ENCODE results near the gene LSR.

The LSR gene

DNA sequence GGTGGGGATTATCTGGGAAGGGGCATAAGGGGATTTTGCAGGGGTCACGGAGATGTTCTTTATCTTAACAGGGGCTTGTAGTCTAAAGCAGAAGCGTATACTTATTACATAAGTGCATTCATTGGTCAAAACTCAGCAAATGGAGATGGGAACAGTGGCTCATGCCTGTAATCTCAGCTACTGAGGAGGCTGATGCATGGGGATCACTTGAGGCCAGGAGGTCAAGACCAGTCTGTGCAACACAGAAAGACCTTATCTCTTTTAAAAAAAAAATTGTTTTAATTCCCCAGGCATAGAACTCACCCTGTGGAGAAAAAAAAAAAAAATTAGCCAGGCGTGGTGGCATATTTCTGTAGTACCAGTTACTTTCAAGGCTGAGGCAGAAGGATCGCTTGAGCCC, 39.2 kb upstream of the LSR start:
- TF ChIP-seq PRDM1 (tag by site-specific recombination; IDR thresholded peaks at IDR 0.05) (no peak), ZNF548 (tag by site-specific recombination; IDR thresholded peaks at IDR 0.05) (no peak), ZNF302 (tag by site-specific recombination; IDR thresholded peaks at IDR 0.05; ENCODE audit: low read depth) (no peak), ZNF561 (tag by site-specific recombination; IDR thresholded peaks at IDR 0.05; ENCODE audit: borderline replicate concordance) (no peak), ZFHX2 (tag by site-specific recombination; conservative IDR thresholded peaks at IDR 0.05) (no peak), ZNF311 (tag by site-specific recombination; IDR thresholded peaks at IDR 0.05; ENCODE audit: borderline replicate concordance) (no peak), ZNF843 (tag by site-specific recombination; IDR thresholded peaks at IDR 0.05) (no peak), ZNF830 (tag by site-specific recombination; IDR thresholded peaks at IDR 0.05; ENCODE audit: low read depth) (no peak), ZNF366 (tag by site-specific recombination; conservative IDR thresholded peaks at IDR 0.05) (no peak), ZNF654 (tag by site-specific recombination; IDR thresholded peaks at IDR 0.05; ENCODE audit: low read depth) (no peak)
- TF ChIP-seq, protein P1, sequence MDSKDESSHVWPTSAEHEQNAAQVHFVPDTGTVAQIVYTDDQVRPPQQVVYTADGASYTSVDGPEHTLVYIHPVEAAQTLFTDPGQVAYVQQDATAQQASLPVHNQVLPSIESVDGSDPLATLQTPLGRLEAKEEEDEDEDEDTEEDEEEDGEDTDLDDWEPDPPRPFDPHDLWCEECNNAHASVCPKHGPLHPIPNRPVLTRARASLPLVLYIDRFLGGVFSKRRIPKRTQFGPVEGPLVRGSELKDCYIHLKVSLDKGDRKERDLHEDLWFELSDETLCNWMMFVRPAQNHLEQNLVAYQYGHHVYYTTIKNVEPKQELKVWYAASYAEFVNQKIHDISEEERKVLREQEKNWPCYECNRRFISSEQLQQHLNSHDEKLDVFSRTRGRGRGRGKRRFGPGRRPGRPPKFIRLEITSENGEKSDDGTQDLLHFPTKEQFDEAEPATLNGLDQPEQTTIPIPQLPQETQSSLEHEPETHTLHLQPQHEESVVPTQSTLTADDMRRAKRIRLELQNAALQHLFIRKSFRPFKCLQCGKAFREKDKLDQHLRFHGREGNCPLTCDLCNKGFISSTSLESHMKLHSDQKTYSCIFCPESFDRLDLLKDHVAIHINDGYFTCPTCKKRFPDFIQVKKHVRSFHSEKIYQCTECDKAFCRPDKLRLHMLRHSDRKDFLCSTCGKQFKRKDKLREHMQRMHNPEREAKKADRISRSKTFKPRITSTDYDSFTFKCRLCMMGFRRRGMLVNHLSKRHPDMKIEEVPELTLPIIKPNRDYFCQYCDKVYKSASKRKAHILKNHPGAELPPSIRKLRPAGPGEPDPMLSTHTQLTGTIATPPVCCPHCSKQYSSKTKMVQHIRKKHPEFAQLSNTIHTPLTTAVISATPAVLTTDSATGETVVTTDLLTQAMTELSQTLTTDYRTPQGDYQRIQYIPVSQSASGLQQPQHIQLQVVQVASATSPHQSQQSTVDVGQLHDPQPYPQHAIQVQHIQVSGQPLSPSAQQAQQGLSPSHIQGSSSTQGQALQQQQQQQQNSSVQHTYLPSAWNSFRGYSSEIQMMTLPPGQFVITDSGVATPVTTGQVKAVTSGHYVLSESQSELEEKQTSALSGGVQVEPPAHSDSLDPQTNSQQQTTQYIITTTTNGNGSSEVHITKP (tag by site-specific recombination; IDR thresholded peaks at IDR 0.05): no peak
- ChIA-PET POLR2A (no interaction called here), CTCF (interaction anchor here (0.7 kb wide), 2 partner anchors 60 to 385 kb away, joined by 3 to 4 read pairs; no protein-coding TSS in a partner anchor)
- no peaks in the 10 kb centered on the region for H3K9me3 ChIP-seq (ENCODE audit: control insufficient read depth, insufficient read depth, low read depth, low read length)
- H3K36me3 ChIP-seq (ENCODE audit: control insufficient read depth in 2 of 2, insufficient read depth in 1 of 2, low read length in 2 of 2): peaks cover 0 to 5% of the 10 kb centered on the region in 2 experiments; a peak in 1 of 3 replicates
- peaks cover 10% of the 10 kb centered on the region for H3K4me1 ChIP-seq (ENCODE audit: control insufficient read depth, insufficient read depth, low read length)
- H3K27ac ChIP-seq (ENCODE audit: extremely low read depth, low read depth, low read length): no peak overlapping the region
- H3K4me3 ChIP-seq (ENCODE audit: low read depth, low read length): no peak overlapping the region

- H3K4me1 ChIP-seq (ENCODE audit: control insufficient read depth, insufficient read depth, low read length): peaks cover 10% of the 10 kb centered on the region
- no peak overlapping the region for H3K27ac ChIP-seq (ENCODE audit: extremely low read depth, low read depth, low read length)
- POLR2A ChIA-PET: no interaction called here
- peaks cover 0 to 5% of the 10 kb centered on the region in 2 experiments; a peak in 1 of 3 replicates for H3K36me3 ChIP-seq (ENCODE audit: control insufficient read depth in 2 of 2, insufficient read depth in 1 of 2, low read length in 2 of 2)
- H3K9me3 ChIP-seq (ENCODE audit: control insufficient read depth, insufficient read depth, low read depth, low read length): peaks cover under 1% of the 10 kb centered on the region
- no peak for TF ChIP-seq ZFP3 (tag by site-specific recombination; IDR thresholded peaks at IDR 0.05; ENCODE audit: low read depth)
- TF ChIP-seq, protein P2, sequence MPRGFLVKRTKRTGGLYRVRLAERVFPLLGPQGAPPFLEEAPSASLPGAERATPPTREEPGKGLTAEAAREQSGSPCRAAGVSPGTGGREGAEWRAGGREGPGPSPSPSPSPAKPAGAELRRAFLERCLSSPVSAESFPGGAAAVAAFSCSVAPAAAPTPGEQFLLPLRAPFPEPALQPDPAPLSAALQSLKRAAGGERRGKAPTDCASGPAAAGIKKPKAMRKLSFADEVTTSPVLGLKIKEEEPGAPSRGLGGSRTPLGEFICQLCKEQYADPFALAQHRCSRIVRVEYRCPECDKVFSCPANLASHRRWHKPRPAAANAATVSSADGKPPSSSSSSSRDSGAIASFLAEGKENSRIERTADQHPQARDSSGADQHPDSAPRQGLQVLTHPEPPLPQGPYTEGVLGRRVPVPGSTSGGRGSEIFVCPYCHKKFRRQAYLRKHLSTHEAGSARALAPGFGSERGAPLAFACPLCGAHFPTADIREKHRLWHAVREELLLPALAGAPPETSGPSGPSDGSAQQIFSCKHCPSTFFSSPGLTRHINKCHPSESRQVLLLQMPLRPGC (tag by site-specific recombination; IDR thresholded peaks at IDR 0.05): no peak
- no peak for TF ChIP-seq ZBTB6 (tag by site-specific recombination; IDR thresholded peaks at IDR 0.05)
- no peak for TF ChIP-seq ZNF664 (tag by site-specific recombination; IDR thresholded peaks at IDR 0.05)
- no peak for TF ChIP-seq MYNN (tag by site-specific recombination; IDR thresholded peaks at IDR 0.05; ENCODE audit: borderline replicate concordance)
- TF ChIP-seq ZNF48 (tag by site-specific recombination; IDR thresholded peaks at IDR 0.05): no peak
- no peak for TF ChIP-seq SALL2 (tag by site-specific recombination; IDR thresholded peaks at IDR 0.05; ENCODE audit: borderline replicate concordance)
- TF ChIP-seq HOXA7 (CRISPR knock-in tag; IDR thresholded peaks at IDR 0.05; ENCODE audit: borderline replicate concordance): no peak
- no peak for TF ChIP-seq YY1 (tag by site-specific recombination; IDR thresholded peaks at IDR 0.05)
- TF ChIP-seq SP3 (tag by site-specific recombination; IDR thresholded peaks at IDR 0.05): no peak
- TF ChIP-seq ZFP69B (tag by site-specific recombination; IDR thresholded peaks at IDR 0.05): no peak
- no peak for TF ChIP-seq WT1 (tag by site-specific recombination; IDR thresholded peaks at IDR 0.05)
- TF ChIP-seq, protein P3, sequence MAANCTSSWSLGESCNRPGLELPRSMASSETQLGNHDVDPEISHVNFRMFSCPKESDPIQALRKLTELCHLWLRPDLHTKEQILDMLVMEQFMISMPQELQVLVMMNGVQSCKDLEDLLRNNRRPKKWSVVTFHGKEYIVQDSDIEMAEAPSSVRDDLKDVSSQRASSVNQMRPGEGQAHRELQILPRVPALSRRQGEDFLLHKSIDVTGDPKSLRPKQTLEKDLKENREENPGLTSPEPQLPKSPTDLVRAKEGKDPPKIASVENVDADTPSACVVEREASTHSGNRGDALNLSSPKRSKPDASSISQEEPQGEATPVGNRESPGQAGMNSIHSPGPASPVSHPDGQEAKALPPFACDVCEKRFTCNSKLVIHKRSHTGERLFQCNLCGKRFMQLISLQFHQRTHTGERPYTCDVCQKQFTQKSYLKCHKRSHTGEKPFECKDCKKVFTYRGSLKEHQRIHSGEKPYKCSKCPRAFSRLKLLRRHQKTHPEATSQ (tag by site-specific recombination; IDR thresholded peaks at IDR 0.05): no peak
- CTCF ChIA-PET: interaction anchor here (0.5 to 1.1 kb wide), 5 partner anchors 8 to 806 kb away, joined by 3 to 6 read pairs (median 3); no protein-coding TSS in a partner anchor
- no peak overlapping the region for H3K4me3 ChIP-seq (ENCODE audit: low read depth, low read length)
Measured at GRCh38 chr19:35211545-35212230, 37.1 kb upstream of the LSR start.
